H9 (cell line): Measurements from ENCODE around the gene SNAPC2. TPM values are rescaled to one million over a fixed set of nuclear protein-coding genes. Genes with fewer than 3 reads are reported as not detected.

Experiments used
- DNase-seq: peaks from one replicate; pipeline ENCODE4 v3.0.0-alpha.2; 2017
- H2AFZ ChIP-seq: one replicate; pipeline ENCODE4 v1.6.1; 2013; ENCODE audit warnings: mild to moderate bottlenecking, low read length, control low read depth, moderate library complexity
- H2AK5ac ChIP-seq: 2 replicates; pipeline ENCODE4 v1.6.1; 2013; ENCODE audit warnings: low read length, control low read depth, mixed read lengths; ENCODE audit not compliant: insufficient read length
- H2BK120ac ChIP-seq: one replicate; pipeline ENCODE4 v1.6.1; 2013; ENCODE audit warnings: low read depth, mild to moderate bottlenecking, low read length, control low read depth, inconsistent platforms; ENCODE audit not compliant: poor library complexity, severe bottlenecking
- H2BK12ac ChIP-seq: 2 replicates; pipeline ENCODE4 v1.6.1; 2013; ENCODE audit warnings: low read length, control low read depth, mixed read lengths, low read depth; ENCODE audit not compliant: insufficient read length
- H2BK15ac ChIP-seq: 2 replicates; pipeline ENCODE4 v1.6.1; 2013; ENCODE audit warnings: low read depth, low read length, control low read depth
- H2BK20ac ChIP-seq: one replicate; pipeline ENCODE4 v1.6.1; 2013; ENCODE audit warnings: low read depth, mild to moderate bottlenecking, low read length, control low read depth, inconsistent platforms; ENCODE audit not compliant: poor library complexity, severe bottlenecking
- H2BK5ac ChIP-seq: 2 replicates; pipeline ENCODE4 v1.6.1; 2013; ENCODE audit warnings: low read length, control low read depth, mixed read lengths; ENCODE audit not compliant: insufficient read length
- H3K14ac ChIP-seq: 2 replicates; pipeline ENCODE4 v1.6.1; 2013; ENCODE audit warnings: low read length, control low read depth; ENCODE audit not compliant: insufficient read depth
- H3K18ac ChIP-seq: 2 replicates; pipeline ENCODE4 v1.6.1; 2013; ENCODE audit warnings: low read depth, mild to moderate bottlenecking, mixed read lengths, low read length, control low read depth; ENCODE audit not compliant: insufficient read length
- H3K23ac ChIP-seq: 2 replicates; pipeline ENCODE4 v1.6.1; 2013; ENCODE audit warnings: low read length, control low read depth, mixed read lengths, low read depth; ENCODE audit not compliant: insufficient read length
- H3K23me2 ChIP-seq: 2 replicates; pipeline ENCODE4 v1.6.1; 2013; ENCODE audit warnings: low read depth, mild to moderate bottlenecking, mixed read lengths, low read length, control low read depth; ENCODE audit not compliant: insufficient read length, poor library complexity, severe bottlenecking
- H3K27ac ChIP-seq: 2 replicates; pipeline ENCODE4 v1.5.1; 2013; ENCODE audit warnings: low read length, control low read depth, mixed read lengths, low read depth; ENCODE audit not compliant: insufficient read length
- H3K27me3 ChIP-seq: 2 replicates; pipeline ENCODE4 v1.6.1; 2013; ENCODE audit warnings: low read length, control low read depth, inconsistent platforms; ENCODE audit not compliant: insufficient read depth
- H3K4ac ChIP-seq: 2 replicates; pipeline ENCODE4 v1.6.1; 2013; ENCODE audit warnings: low read depth, mild to moderate bottlenecking, control low read depth, inconsistent platforms, low read length, moderate library complexity
- H3K4me1 ChIP-seq: 2 replicates; pipeline ENCODE4 v1.6.1; 2013; ENCODE audit warnings: low read length, control low read depth, inconsistent platforms; ENCODE audit not compliant: insufficient read depth
- H3K4me2 ChIP-seq: 2 replicates; pipeline ENCODE4 v1.6.1; 2013; ENCODE audit warnings: low read length, control low read depth, mixed read lengths; ENCODE audit not compliant: insufficient read length, insufficient read depth
- H3K56ac ChIP-seq: 2 replicates; pipeline ENCODE4 v1.6.1; 2013; ENCODE audit warnings: low read depth, mild to moderate bottlenecking, mixed read lengths, low read length, control low read depth; ENCODE audit not compliant: insufficient read length
- H3K79me1 ChIP-seq: 2 replicates; pipeline ENCODE4 v1.6.1; 2013; ENCODE audit warnings: low read depth, mild to moderate bottlenecking, moderate library complexity, low read length, control low read depth, inconsistent platforms; ENCODE audit not compliant: insufficient read depth, poor library complexity, severe bottlenecking
- H3K79me2 ChIP-seq: 2 replicates; pipeline ENCODE4 v1.6.1; 2013; ENCODE audit warnings: low read length, control low read depth, inconsistent platforms; ENCODE audit not compliant: insufficient read depth
- H3K9ac ChIP-seq: 2 replicates; pipeline ENCODE4 v1.6.1; 2013; ENCODE audit warnings: low read length, control low read depth, mixed read lengths; ENCODE audit not compliant: insufficient read length; ENCODE audit errors: extremely low read depth
- H3K9me3 ChIP-seq: one replicate; pipeline ENCODE4 v1.6.1; 2013; ENCODE audit warnings: low read depth, low read length, inconsistent platforms; ENCODE audit not compliant: control insufficient read depth
- H3T11ph ChIP-seq: one replicate; pipeline ENCODE4 v1.6.1; 2013; ENCODE audit warnings: mild to moderate bottlenecking, low read length, control low read depth, inconsistent platforms
- H4K20me1 ChIP-seq: one replicate; pipeline ENCODE4 v1.6.1; 2013; ENCODE audit not compliant: control insufficient read depth, insufficient read length, insufficient read depth
- H4K5ac ChIP-seq: 2 replicates; pipeline ENCODE4 v1.6.1; 2013; ENCODE audit warnings: low read depth, mild to moderate bottlenecking, mixed read lengths, low read length, control low read depth; ENCODE audit not compliant: insufficient read length
- H4K8ac ChIP-seq: replicated peaks from 2 replicates; pipeline ENCODE4 v1.6.1; 2013; ENCODE audit warnings: low read length, control low read depth, mixed read lengths, low read depth; ENCODE audit not compliant: insufficient read length
- H4K91ac ChIP-seq: 2 replicates; pipeline ENCODE4 v1.6.1; 2013; ENCODE audit warnings: low read depth, mild to moderate bottlenecking, moderate library complexity, mixed read lengths, low read length, control low read depth; ENCODE audit not compliant: insufficient read length
- H3K27ac Mint-ChIP-seq, 3 experiments: 2 replicates in 2 of 3; 3 replicates in 1 of 3; pipeline ENCODE4 v1.8.0; 2020 to 2021; ENCODE audit warnings: mixed read lengths in 3 of 3, mild to moderate bottlenecking in 1 of 3, moderate library complexity in 1 of 3
- H3K27me3 Mint-ChIP-seq: 2 replicates; pipeline ENCODE4 v1.8.0; 2021; ENCODE audit warnings: low read depth, mild to moderate bottlenecking, moderate library complexity, mixed read lengths
- H3K36me3 Mint-ChIP-seq, 3 experiments: 2 replicates in 2 of 3; 3 replicates in 1 of 3; pipeline ENCODE4 v1.8.0; 2020 to 2021; ENCODE audit warnings: low read depth in 3 of 3, mixed read lengths in 3 of 3; ENCODE audit not compliant: insufficient read depth in 1 of 3
- H3K4me1 Mint-ChIP-seq, 2 experiments: 2 replicates each; pipeline ENCODE4 v1.8.0; 2020; ENCODE audit warnings: mixed read lengths in 2 of 2
- H3K4me3 Mint-ChIP-seq, 2 experiments: 2 replicates in 1 of 2; 3 replicates in 1 of 2; pipeline ENCODE4 v1.8.0; 2020 to 2021; ENCODE audit warnings: mild to moderate bottlenecking in 2 of 2, mixed read lengths in 2 of 2, moderate library complexity in 1 of 2
- H3K9me3 Mint-ChIP-seq, 2 experiments: 2 replicates in 1 of 2; 3 replicates in 1 of 2; pipeline ENCODE4 v1.8.0; 2020; ENCODE audit warnings: mild to moderate bottlenecking in 2 of 2, mixed read lengths in 2 of 2, moderate library complexity in 1 of 2
- WGBS: extraction: QIAGEN DNeasy Blood & Tissue Kit; methylation state at CpG from one replicate; pipeline ENCODE4 v1.1.7; 2013; ENCODE audit warnings: missing lambda C conversion rate, low lambda C conversion rate, mixed read lengths; ENCODE audit not compliant: insufficient read length; ENCODE audit errors: extremely low coverage; 5-methylcytosine and 5-hydroxymethylcytosine counted together
- total RNA-seq: library from RNA; stranded (reverse); gene quantifications from 2 replicates; pipeline ENCODE4 v1.2.1, GENCODE V29; 2021
- TF ChIP-seq, protein P1 (sequence below): fragments of 200-600 bp; sonication (generic); conservative IDR thresholded peaks from 3 replicates; pipeline ENCODE4 v1.8.0; 2021; ENCODE audit warnings: antibody characterized with exemption, mild to moderate bottlenecking

The SNAPC2 gene
- total RNA-seq, 1 experiment from 2014 or later: 17.8 TPM

DNA sequence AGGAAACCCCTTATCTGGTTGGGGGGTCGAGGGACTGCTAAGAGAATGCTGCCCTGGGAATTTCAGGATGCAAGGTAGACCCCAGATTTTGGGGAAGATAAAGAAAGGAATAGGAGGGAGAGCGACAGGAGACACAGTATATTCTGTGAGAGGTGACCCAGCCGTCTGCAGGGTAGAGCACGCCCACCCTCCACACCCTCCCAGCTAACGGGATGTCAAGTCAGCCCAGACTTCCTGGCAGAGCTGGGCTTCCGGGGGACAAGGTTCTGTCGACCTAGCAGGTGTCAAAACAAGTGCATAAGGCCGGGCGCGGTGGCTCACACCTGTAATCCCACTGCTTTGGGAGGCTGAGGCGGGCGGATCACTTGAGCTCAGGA lies 45.3 kb upstream of the SNAPC2 start:
- Histone ChIP-seq H3K4me2 (peak overlapping the region; percentile 62), H3K23ac (no peak overlapping the region), H3K14ac (no peak overlapping the region), H3K56ac (no peak overlapping the region), H3K27me3 (peaks cover 1% of the 10 kb centered on the region; the same call in 1 of the 2 replicates), H2BK120ac (no peak overlapping the region), H2BK15ac (no peak overlapping the region; the same call in 1 of the 2 replicates), H2BK20ac (no peak overlapping the region), H2BK5ac (no peak overlapping the region), H3K4ac (no peak overlapping the region), H4K20me1 (no peaks in the 10 kb centered on the region), H2BK12ac (no peak overlapping the region), H3K79me2 (no peaks in the 10 kb centered on the region), H3K79me1 (no peaks in the 10 kb centered on the region), H3K18ac (no peak overlapping the region), H3K9me3 (no peaks in the 10 kb centered on the region), H4K5ac (no peak overlapping the region), H3K23me2 (peaks cover 9% of the 10 kb centered on the region), H3T11ph (no peak overlapping the region), H3K27ac (no peak overlapping the region), H2AK5ac (no peak overlapping the region), H3K4me1 (no peaks in the 10 kb centered on the region; the same call in 1 of the 2 replicates), H2AFZ (peak overlapping the region; percentile 22), H3K9ac (no peak overlapping the region), H4K8ac (no peak overlapping the region), H4K91ac (no peak overlapping the region)
- WGBS: no CpG with 5 or more reads among the region's 12 CpGs
- Mint-ChIP-seq H3K9me3 (no peaks in the 10 kb centered on the region), H3K4me3 (peak overlapping the region; percentile 73 to 84), H3K27me3 (peaks cover 12% of the 10 kb centered on the region), H3K27ac (peak overlapping the region in 1 of 3 experiments; percentile 90; a peak in 2 of 7 replicates), H3K36me3 (peaks cover 0 to 6% (median 5%) of the 10 kb centered on the region in 3 experiments; a peak in 4 of 7 replicates), H3K4me1 (peaks cover 17 to 26% of the 10 kb centered on the region in 2 experiments)
- no peak for DNase-seq
- TF ChIP-seq, protein P1, sequence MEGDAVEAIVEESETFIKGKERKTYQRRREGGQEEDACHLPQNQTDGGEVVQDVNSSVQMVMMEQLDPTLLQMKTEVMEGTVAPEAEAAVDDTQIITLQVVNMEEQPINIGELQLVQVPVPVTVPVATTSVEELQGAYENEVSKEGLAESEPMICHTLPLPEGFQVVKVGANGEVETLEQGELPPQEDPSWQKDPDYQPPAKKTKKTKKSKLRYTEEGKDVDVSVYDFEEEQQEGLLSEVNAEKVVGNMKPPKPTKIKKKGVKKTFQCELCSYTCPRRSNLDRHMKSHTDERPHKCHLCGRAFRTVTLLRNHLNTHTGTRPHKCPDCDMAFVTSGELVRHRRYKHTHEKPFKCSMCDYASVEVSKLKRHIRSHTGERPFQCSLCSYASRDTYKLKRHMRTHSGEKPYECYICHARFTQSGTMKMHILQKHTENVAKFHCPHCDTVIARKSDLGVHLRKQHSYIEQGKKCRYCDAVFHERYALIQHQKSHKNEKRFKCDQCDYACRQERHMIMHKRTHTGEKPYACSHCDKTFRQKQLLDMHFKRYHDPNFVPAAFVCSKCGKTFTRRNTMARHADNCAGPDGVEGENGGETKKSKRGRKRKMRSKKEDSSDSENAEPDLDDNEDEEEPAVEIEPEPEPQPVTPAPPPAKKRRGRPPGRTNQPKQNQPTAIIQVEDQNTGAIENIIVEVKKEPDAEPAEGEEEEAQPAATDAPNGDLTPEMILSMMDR: peak; percentile 24; the same call in 1 of the 3 replicates
